GM11168 (cell line): ENCODE data around the gene KAT2B.

Experiments
- in situ Hi-C: fragments of 300-500 bp; cut with MboI; formaldehyde crosslinking; loops from one replicate; pipeline ENCODE4 v1.12.0; 2022; ENCODE audit warnings: low sequenced_read_pairs; ENCODE audit not compliant: unreplicated experiment

The KAT2B gene

GRCh38 chr3:20062996-20063395 lies 22.8 kb downstream of the KAT2B start:
- in situ Hi-C loops, result no loop called here

DNA sequence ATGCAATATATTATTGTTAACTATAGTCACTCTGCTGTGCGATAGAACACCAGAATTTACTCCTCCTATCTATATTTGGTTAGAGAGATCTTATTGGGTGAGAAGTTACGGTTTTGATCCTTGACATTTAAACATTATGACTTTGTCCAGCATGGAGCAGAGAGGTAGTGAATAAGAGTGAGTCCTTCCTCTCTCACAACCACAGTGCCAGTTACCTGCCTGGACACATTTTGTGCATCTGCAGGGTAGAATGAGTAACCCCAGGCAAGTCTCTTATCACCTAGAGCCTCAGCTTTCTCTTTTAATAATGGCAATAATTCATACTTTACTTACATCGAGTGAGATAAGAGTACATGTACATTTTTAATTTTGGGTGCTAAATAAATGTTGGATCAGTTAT lies 24.1 kb downstream of the KAT2B start:
- in situ Hi-C loops, result no loop called here

- in situ Hi-C loops, result no loop called here
These were observed 24.7 kb downstream of the KAT2B start for GRCh38 chr3:20064796-20065564.

DNA sequence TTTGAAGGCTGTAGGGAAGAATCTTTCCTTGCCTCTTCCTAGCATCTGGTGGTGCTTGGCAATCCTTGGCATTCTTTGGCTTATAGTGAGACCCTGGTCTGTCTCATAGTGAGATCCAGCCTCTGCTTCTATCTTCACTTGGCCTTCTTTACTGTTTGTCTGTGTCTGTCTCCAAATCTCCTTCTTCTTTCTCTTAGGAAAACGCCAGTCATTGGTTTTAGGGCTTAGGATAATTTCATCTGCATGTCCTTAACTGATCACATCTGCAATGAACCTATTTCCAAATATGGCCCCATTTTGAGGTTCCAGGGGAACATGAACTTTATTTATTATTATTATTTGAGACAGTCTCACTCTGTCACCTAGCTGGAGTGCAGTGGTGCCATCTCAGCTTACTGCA lies 25.8 kb downstream of the KAT2B start:
- in situ Hi-C loops, result no loop called here

DNA sequence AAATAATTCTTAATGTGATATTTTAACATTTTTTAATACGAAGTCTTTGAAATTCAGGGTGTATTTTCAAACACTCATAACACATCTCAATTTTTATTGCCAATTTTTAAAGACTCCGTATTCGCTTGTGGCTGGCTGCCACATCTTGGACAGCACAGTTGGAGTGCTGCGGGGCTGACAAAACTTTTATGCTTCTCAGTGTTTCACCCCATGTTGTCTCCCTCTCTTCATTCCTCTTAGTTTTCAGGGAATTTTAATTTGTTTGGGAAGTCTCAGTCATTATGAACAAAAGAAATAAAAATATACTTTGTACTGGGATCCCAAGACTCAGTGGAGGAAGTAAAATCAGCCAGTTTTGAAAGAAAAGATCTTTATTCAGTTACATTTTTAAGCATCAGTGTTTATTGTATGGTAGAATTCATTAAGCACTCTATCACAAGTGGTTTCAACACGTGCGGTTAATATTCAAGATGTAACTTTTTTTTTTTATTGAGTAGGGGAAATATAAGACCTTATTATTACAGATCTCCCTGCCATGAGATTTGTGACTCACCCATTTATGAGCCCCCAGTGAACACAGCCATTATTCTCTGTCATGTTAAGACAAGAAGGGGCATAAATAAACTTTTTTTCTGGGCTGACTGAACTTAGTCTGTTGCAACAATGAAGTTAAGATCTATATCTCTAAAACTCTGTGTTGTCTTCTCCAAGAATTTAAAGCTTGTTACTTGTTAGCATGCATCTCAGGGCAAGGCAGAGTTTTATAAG lies 26.8 kb downstream of the KAT2B start:
- in situ Hi-C loops, result no loop called here

DNA sequence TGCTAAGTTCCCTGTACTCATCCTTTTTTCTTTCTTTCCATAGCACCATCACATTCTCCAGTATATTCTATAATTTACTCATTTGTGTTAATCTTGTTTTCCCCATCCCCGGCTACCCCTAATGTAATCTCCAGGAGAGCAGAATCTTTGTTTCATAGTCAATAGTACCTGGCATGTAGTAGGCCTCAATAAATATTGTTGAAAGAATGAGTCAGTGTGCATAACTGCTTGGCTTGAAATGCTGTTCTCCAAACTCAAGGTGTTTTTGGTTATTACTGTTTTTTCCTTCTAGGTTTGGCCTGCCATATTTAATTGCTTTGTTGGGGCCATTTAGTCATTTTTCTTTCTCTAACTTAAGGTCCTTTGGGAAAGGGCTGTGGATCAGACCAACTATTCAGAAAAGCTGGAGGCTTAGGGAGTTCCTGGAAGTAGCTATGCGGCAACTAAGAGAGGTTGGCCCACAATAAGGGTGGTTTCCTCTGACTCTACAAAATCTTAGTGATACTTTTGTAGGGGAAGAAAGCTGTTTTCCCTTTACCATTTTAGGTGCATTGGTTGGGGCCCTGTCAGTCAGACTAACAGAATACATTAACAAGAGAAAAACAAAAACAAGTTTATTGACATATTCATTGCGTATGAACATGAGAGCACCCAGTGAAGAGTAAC lies 28.4 kb downstream of the KAT2B start:
- in situ Hi-C loops, result no loop called here

GRCh38 chr3:20069178-20069532 lies 28.9 kb downstream of the KAT2B start:
- in situ Hi-C loops, result no loop called here

DNA sequence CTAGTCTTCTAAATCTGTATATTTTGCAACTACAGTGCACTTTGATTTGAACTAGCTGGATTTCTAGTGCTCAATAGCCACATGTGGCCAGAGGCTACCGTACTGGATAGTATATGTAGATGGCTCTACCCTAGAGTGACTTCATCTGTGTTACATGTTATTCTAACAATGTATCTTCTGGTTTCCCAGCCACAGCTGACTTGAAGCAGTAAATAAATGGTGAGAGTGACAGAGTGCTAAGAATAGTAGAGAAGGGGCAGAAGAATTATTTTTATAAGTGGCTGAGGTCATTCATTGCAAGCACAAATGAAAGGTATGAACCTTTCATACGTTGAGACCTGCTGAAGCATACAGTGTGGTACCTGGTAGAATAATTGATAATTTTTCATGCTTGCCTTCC lies 30.9 kb downstream of the KAT2B start:
- in situ Hi-C loops, result no loop called here

DNA sequence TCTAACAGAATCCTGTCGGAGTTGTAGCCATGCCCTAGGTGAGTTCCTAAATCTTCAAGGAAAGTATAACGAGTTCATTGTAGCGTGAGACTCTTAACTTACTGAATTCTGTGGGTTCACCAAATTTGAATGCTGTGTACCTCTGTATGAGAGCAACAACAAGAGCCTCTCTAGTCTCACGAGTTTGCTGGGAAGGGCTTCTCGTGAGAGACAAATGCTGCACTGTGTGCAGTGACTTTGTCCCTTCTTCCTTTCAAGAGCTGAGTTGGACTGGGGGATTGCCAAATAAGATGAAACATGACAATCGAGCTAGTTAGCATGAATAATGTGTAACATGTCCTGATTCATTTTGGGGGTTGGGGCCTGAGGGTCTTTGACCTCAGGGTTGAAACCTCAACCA lies 32.2 kb downstream of the KAT2B start:
- in situ Hi-C loops, result no loop called here

- in situ Hi-C loops, result no loop called here
These were observed 32.8 kb downstream of the KAT2B start for GRCh38 chr3:20073068-20073467.

- in situ Hi-C loops, result no loop called here
These were observed 33.4 kb downstream of the KAT2B start for GRCh38 chr3:20073683-20074082.

GRCh38 chr3:20074226-20075063 lies 34.2 kb downstream of the KAT2B start:
- in situ Hi-C loops, result no loop called here

- in situ Hi-C loops, result no loop called here
These were observed 35.0 kb downstream of the KAT2B start for GRCh38 chr3:20075197-20075596.

- in situ Hi-C loops, result no loop called here
These were observed 36.2 kb downstream of the KAT2B start for GRCh38 chr3:20076296-20076997.

DNA sequence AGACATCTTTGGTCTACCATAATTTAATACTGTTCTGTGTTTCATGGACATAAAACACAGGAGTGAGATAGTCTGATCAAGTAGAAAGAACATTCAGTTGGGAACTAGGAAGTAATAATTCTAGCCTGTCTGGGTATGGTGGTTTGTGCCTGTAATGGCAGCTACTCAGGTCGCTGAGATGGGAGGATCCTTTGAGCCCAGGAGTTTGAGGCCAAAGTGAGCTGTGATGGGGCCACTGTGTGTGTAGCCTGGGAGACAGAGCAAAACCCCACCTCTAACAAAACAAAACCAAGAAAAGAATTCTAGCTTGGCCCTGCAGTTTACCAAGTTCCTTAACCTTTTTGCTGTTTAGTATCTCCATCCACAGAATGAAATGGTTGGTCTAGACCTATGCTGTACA lies 36.8 kb downstream of the KAT2B start:
- in situ Hi-C loops, result no loop called here

DNA sequence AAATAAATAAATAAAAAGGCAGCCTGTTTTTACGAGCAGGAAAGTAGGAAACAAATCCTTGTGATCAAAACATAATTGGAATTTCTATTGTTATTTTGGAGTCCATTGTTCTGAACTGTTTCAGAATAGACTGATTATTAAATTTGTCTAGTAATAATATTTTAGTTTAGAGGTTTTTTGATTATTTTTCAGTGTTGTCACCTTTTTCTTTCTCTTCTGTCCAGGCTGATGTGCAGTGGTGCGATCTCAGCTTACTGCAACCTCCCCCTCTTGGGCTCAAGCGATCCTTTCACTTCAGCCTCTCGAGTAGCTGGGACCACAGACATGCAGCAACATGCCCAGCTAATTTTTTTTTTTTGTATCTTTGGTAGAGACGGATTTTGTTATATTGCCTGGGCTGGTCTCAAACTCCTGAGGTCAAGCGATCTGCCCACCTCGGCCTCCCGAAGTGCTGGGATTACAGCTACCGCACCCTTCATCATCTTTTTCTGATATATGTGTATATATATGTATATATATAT lies 38.0 kb downstream of the KAT2B start:
- in situ Hi-C loops, result no loop called here

DNA sequence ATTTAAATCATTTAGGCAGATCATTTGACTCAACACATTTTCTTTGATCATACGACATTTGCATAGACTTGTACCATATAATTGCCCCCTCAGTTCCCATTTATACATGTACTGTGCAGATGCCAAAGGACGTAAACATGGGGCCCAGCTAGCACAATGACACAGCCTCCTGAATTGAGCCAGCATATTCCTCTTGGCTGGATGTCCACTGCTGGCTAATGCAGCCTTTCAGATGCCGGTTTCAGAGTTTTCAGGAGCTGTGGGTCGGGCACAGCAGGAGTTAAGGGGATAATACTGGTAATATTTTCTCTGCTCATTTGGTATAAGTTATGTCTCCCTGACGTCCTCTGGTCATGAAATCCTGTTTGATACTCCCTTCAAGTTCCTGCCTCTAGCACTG lies 39.4 kb downstream of the KAT2B start:
- in situ Hi-C loops, result no loop called here

GRCh38 chr3:20080956-20081554 lies 40.8 kb downstream of the KAT2B start:
- in situ Hi-C loops, result no loop called here

- in situ Hi-C loops, result no loop called here
These were observed 43.0 kb downstream of the KAT2B start for GRCh38 chr3:20083253-20083652.
